Measurements from ENCODE around the gene CYBA.

The CYBA gene

GRCh38 chr16:88630433-88630832 lies 20.4 kb downstream of the CYBA start:
- no peak for DNase-seq (ENCODE audit: low spot score)

- no peak for DNase-seq (ENCODE audit: low spot score)
These were observed 21.0 kb downstream of the CYBA start for GRCh38 chr16:88629835-88630234.

GRCh38 chr16:88628512-88628974 lies 22.3 kb downstream of the CYBA start:
- DNase-seq (ENCODE audit: low spot score): peak; percentile 31

DNA sequence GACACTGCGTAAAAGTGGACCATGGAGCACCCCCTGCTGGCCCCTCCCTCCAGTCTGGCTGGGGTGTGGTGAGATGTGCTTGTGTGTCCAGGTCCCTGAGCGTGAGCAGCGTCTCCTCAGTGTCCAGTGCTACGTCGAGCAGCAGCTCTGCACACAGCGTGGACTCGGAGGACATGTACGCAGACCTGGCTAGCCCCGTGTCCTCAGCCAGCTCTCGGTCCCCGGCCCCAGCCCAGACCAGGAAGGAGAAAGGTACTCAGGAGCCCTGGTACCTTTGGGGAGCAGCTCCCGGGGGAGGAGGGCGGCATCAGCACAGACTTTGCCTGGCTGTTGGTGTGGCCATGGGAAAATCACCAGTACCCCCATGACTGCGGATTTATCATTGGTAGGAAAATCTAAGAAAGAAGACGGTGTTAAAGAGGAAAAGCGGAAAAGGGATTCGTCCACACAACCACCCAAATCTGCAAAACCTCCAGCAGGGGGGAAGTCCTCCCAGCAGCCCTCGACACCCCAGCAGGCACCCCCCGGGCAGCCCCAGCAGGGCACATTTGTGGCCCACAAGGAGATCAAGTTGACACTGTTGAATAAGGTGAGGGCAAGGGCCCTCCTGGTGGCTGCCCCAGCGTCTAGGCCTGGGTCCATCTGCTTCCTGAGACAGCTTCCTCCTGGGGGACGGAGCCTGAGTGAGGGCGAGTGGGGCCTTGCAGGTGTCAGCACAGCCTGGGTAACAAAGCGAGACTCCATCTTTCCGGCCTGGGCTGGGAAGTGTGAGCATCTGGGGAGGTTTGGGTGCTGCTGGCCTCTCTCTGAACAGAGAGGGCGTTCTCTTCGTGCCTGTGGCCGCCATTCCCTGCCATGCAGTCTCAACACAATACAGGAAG lies 23.1 kb downstream of the CYBA start:
- DNase-seq (ENCODE audit: low spot score): no peak

DNA sequence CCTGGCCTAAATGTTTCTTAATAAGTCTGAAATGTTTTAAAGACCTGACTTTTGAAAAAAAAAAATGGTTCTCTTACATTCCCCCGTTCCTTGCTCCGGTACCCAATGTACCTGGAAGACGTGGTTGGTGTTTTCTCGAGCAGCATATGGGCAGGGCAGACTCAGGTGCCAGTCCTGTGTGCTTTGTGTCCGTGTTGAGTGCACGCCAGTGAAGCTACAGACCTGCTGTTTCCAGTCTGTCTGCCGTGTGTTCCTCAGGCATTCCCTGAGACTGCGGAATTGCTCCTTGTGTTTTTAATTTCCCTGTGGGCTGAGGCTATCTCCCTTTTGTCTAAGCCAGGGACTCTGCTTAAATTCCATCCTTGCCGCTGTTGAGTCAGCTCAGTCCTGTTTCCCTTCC lies 24.2 kb downstream of the CYBA start:
- DNase-seq (ENCODE audit: low spot score): no peak

DNA sequence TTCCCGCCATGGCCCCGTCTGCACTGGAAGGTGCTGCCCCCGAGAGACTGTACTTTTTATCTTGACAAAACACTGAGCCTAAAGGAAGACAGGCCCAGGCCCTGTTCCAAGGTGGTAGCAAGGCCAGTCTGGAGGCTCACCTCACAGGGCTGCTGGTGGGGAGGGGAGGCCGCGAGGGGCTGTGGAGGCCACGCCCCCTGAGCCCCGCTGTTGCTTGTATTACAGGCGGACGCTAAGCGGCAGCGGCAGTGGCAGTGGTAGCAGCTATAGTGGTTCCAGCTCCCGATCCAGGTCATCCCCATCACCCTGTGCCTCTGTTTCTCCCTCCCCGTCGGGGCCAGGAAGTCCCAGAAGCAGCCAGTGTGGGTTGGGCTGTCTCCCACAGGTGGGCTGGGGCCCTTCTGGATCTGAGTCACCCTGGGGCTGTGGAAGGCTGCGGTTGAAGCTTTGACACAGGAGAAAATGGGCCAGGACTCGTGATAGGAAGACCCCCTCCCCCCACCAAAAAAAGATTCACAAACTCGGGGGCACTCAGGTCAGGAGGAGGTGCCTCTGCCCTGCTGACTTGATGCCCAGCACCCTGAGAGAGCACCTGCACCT lies 25.8 kb downstream of the CYBA start:
- no peak for DNase-seq (ENCODE audit: low spot score)

- no peak for DNase-seq (ENCODE audit: low spot score)
These were observed 26.4 kb downstream of the CYBA start for GRCh38 chr16:88624481-88624880.

GRCh38 chr16:88623858-88624257 lies 27.0 kb downstream of the CYBA start:
- DNase-seq (ENCODE audit: low spot score): no peak

DNA sequence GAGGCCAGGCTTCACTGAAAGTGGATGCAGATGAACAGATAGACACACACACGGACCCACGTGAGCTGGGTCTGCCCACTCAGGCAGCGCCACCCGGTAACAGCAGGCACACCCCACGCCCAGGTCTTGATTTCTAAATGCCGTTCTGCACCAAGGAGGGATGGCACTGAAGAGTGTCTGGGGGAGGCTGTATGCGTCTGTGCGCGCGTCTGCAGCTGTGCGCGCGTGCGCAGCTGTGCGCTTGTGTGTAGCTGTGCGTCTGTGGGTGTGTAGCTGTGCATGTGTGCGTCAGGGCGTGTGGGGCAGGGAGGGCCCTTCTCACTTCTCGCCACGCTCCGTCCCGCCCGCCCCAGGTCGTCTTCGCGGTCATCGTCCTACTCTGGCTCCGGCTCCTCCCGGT lies 28.0 kb downstream of the CYBA start:
- DNase-seq (ENCODE audit: low spot score): no peak

- DNase-seq (ENCODE audit: low spot score): no peak
These were observed 28.7 kb downstream of the CYBA start for GRCh38 chr16:88622125-88622524.

GRCh38 chr16:88619859-88620815 lies 30.7 kb downstream of the CYBA start:
- no peak for DNase-seq (ENCODE audit: low spot score)

GRCh38 chr16:88618956-88619667 lies 31.7 kb downstream of the CYBA start:
- DNase-seq (ENCODE audit: low spot score): no peak

DNA sequence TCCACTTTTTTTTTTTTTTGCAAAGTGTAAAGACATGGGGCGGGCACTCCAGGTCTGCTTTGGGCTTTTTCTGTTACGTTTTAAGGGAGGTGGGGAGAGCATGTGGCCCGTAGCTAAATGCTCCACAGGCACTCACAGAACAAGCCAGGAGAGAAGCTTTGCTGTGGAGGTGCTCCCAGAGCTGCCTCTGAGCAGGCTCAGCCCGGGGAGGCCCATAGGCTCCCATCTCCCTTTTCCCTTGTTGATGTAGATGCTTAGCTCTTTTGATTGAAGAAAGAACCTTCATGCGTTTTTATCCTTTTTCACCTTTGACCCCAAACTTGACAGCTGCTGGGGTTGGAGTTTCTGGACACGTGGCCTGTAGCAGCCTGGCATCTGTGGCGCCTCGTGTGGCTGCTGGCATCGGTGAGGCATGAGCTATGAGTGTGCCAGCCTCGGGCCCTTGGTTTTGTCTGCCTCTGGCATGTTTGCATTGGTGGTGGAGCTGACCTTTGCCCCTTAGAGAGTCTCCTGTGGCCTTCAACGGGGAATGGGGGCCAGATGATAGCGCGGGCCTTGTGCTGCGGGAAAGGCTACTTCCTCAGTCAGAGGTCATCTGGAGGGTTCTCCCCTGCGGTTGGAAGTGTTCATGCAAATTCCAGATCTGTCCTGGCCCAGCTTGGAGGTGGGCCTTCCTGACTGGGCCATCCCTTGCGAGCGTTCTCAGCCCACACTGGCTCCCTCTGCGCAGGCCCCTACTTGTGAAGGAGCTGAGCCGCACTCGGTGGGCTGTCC lies 32.5 kb downstream of the CYBA start:
- no peak for DNase-seq (ENCODE audit: low spot score)

GRCh38 chr16:88617268-88618031 lies 33.4 kb downstream of the CYBA start:
- no peak for DNase-seq (ENCODE audit: low spot score)

- no peak for DNase-seq (ENCODE audit: low spot score)
These were observed 34.1 kb downstream of the CYBA start for GRCh38 chr16:88616736-88617135.

- no peak for DNase-seq (ENCODE audit: low spot score)
These were observed 34.5 kb downstream of the CYBA start for GRCh38 chr16:88616320-88616719.

- DNase-seq (ENCODE audit: low spot score): no peak
These were observed 35.9 kb downstream of the CYBA start for GRCh38 chr16:88614818-88615580.

DNA sequence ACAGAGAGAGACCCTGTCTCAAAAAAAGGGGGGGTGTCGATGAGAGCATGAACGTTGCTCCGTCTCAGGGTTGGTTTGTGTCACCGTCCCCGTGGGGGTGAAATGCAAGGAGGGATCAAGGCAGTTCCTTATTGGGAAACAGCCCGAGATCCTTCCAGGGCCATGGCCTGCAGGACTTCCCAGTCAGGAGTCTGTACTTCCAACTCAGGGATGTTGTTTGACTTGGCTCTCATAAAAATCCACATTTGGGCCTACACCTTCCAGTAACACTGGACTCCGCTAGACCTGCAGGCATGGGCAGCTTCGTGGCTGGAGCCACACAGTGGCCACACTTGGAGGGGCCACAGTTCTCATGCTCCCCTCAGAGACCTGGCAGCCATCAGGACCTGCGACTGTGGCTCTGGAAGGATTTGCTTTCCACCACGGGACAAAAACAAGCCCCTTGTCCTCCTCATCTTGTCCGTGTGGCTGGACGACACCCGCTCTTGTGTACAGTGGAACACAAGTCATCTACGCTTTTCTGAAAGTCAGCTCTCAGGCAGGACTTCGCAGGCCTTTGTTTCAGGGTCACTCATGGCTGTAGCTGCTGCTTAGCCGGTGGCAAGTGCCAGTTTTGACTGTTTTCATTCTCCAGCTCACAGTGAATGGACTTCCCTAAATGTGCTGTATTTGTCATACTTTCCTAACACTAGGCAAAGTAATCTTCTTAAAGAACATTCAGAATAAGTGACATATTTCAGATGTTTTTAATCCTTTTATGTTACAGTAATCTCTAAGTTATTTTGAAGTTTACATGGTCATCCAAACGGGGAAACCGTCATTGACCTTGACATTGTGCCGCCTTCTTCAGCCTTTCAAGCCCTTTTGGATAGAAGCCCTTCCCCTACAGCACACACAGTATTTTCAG lies 36.7 kb downstream of the CYBA start:
- no peak for DNase-seq (ENCODE audit: low spot score)
